ENCODE data around the gene SLC7A7.
A peak's percentile ranks its signal among the peaks of the same experiment; 100 is the strongest.
"Not testable (repeated sequence)": the region's sequence is repeated elsewhere in the genome, so short reads cannot be mapped to it uniquely, and the experiment has no call there.

The SLC7A7 gene

DNA sequence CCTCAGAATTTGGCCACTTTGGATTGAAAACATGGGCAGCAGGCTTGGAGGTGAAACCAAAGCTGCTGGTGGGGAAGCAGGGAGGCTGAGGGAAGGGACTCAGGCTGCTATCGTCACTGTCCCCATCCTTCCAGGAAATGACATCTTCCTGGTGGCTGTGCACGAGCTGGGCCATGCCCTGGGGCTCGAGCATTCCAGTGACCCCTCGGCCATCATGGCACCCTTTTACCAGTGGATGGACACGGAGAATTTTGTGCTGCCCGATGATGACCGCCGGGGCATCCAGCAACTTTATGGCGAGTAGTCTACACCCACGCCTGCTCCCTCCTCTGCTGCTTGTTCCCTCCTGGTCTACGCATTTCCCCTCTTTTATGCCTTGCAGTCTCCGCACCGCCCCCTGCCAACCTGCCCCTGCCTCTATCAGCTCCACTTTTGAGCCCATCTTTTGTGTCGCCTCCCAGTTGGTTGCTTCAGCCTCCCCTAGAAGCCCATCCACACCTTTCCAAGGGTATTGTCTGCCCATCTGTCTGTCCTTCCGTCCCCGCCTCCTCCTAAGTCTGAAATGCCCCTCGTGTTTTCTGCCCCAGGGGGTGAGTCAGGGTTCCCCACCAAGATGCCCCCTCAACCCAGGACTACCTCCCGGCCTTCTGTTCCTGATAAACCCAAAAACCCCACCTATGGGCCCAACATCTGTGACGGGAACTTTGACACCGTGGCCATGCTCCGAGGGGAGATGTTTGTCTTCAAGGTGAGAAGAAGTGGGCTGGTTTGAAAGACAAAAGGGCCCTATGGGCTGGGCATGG lies 28.1 kb upstream of the SLC7A7 start:
- DNase-seq (ENCODE audit: low read depth): no peak

DNA sequence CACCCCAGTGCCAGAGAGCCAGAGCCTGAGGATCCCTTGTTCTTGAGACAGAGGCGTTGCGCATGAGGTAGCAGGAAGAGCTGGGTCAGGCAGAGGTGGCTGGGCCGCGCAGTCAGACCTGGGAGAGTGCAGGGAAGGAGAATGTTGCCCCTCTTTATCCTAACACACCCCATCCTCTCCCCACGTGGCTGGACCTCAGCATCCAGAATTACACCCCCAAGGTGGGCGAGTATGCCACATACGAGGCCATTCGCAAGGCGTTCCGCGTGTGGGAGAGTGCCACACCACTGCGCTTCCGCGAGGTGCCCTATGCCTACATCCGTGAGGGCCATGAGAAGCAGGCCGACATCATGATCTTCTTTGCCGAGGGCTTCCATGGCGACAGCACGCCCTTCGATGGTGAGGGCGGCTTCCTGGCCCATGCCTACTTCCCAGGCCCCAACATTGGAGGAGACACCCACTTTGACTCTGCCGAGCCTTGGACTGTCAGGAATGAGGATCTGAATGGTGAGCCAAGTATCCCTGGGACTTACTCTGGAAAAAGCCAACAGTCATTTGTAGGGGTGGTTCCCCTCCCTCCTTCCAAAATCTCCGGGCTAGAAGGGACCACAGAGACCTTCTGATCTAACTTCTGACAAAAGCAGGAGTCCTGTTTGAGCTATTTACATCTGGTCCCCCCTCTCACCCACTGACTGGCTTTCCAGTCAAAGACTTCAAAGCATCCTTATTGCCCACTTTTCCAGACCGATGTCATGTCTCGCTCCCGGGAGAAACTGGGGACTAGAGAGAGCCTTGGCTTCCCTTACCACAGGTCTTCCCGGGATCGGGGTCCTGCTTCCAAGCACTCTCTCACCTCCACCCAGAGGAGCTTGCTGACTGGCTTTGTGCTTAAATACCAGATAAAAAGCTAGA lies 27.2 kb upstream of the SLC7A7 start:
- DNase-seq (ENCODE audit: low read depth): no peak

DNA sequence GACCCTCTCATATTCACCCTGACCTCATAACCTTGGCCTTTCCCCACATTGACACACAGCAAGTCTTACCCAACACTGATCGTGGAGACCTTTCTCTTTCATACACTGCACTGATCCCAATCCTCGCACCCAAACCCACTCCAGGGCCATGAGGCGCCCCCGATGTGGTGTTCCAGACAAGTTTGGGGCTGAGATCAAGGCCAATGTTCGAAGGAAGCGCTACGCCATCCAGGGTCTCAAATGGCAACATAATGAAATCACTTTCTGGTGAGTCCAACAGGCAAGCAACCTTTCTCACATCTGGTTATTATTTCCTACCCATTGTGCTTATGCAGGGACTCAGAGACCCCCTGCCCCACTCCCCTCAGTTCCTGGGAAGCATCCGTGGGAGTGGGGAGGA lies 26.5 kb upstream of the SLC7A7 start:
- no peak for DNase-seq (ENCODE audit: low read depth)

DNA sequence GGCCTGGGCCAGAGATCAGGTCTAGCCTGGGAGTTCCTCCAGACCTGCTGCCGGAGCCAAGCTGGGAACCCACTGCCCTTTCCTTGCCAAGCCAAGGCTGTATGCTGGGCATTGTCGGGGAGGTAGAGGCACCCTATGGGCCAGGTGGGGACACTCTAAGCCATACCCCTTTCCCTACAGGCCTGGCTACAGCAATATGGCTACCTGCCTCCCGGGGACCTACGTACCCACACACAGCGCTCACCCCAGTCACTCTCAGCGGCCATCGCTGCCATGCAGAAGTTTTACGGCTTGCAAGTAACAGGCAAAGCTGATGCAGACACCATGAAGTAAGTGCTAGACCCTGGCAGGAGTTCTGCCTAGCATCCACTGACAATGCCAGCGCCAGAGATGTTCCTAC lies 26.1 kb upstream of the SLC7A7 start:
- DNase-seq (ENCODE audit: low read depth): no peak

DNA sequence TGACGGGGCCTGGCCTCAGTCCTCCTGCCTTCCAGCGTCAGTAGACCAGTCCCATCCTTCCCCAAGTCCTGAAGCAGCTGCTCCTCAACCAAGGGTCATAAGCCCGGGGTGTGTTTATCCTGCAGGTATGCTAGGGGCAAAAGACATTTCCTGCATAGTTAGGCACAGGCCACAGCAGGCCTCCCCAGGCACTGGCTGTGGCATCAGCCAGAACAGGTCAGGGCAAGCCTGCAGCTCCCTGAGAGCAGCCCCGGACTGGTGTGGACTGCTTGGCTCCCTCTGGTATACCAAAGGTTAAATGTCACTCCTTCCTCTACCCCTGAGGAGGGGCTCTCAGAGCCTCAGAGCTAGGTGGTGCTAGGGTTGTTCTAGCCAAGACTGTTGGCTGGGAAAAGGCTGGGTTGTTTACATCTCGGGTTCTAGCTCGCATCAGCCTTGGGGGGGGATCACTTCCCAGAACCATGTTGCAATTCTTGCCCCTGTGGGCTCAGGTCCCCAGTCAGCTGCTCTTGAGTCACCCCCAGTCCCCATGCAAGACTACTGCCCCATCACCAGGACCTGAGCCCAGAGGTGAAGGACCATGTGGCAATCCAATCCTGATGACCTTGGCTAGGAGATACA lies 24.0 kb upstream of the SLC7A7 start:
- DNase-seq (ENCODE audit: low read depth): no peak

DNA sequence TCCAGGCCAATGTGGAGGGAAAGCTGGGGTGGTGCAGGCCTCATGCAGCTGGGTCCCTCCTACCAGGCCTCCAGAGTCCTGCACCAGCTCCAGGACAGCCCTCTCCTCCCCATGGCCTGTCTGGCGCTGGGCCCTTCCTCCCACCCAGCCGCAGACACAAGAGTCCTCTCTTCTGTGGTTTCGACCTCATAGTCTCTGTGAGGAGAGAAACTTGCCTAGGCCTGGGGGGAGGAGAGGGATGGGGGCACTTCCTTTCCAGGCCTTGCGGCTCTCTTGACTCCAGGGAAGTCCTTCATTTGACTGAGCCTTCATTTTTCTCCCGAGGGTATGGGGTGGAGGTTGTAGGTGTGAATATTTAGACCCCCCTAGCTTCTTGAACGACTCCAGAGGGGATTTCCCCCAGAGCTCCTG lies 23.4 kb upstream of the SLC7A7 start:
- DNase-seq (ENCODE audit: low read depth): no peak

DNA sequence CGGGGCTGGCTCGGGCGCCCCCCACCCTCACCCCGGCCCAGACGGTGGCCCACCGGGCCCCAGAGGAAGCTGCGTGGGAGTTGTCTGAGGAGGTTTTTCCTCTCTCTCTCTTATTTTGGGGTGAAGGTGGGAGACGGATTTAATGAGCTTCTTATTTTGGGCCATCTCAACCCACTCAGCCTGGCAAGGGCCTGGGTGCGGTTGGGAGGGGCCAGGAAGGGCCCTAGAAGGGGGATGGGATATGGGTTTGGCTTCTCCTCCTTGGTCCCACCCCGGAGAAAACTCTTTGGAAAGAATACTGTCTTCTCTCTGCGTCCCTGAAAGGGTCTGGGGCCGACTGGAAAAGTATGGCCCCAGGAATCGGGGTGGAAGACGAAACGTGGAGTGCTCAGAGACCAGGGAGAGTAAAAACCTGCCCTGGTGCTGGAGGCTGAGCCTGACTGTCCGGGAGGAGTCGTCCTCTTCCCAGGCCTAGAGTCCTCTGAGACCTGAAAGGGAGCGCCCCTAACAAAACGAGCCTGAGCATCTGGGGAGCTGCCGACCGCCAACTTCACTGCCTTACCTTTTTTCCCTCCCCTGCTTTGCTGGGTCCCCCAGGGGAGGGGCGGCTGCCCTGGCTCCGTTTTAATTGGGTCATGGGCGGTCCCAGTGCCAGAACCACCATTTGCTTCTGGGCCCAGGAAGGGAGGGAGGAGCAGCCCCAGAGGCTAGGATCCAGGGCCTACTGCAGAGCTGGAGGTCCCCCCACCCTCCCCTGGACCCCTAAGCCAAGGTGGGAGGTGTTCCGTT lies 22.7 kb upstream of the SLC7A7 start:
- DNase-seq (ENCODE audit: low read depth): no peak

DNA sequence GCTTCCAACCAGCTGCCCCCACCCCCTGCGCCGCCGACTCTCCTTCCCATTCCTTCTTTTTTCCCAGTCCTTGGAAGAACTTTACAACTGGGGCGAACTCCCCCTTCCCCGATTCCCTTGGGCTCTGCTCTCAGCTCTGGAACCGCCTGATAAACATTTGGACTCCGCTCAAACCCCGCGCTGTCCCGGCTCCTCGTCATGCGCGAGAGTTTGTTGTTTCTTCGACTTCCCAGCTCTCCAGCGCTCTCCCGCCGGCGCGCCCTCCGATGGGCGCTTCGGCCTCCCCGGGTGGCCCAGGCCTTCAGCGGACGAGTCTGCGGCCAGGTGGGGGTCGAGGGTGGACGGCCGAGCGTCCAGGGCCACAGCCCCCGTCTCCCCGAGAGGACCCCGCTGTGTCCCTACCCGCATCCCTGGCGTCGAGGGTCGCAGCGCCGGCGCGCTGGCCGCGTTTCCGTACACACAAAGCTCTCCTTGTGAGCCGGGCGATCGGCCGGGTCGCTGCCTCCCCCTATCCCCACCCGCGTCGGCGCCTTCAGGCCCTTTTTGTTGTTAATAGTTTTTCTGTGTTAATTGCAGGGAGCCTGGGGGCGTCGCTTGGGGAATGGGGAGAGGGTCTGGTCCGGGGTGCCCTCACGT lies 22.0 kb upstream of the SLC7A7 start:
- no peak for DNase-seq (ENCODE audit: low read depth)

DNA sequence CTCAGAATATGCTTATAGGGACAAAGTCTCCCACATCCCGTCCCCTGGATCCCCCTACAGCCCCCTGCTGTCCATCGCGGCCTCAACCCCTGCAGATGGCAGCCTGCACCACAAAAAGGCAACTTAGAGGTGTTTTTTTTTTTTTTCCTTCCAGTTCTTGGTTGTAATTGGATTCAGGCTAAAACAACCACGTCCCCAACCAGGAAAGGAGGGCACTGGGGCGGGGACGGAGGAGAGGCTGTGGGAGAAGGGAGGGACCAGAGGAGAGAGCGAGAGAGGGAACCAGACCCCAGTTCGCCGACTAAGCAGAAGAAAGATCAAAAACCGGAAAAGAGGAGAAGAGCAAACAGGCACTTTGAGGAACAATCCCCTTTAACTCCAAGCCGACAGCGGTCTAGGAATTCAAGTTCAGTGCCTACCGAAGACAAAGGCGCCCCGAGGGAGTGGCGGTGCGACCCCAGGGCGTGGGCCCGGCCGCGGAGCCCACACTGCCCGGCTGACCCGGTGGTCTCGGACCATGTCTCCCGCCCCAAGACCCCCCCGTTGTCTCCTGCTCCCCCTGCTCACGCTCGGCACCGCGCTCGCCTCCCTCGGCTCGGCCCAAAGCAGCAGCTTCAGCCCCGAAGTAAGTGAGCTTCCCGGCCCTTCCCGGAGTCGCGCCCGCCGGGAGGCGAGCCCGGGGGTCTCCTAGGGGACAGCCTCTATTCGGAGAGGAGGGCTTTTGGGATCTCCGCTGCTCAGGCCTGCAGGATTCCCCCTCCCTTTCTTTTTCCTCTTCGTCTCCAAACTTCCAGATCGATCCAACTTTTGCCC lies 21.3 kb upstream of the SLC7A7 start, which contains the start of gene MMP14:
TSS of gene MMP14 (plus strand) at position 285 of the 813 bp plus-strand sequence. CDS start at position 518, 233 bp downstream.
- DNase-seq (ENCODE audit: low read depth): peak; percentile 76

DNA sequence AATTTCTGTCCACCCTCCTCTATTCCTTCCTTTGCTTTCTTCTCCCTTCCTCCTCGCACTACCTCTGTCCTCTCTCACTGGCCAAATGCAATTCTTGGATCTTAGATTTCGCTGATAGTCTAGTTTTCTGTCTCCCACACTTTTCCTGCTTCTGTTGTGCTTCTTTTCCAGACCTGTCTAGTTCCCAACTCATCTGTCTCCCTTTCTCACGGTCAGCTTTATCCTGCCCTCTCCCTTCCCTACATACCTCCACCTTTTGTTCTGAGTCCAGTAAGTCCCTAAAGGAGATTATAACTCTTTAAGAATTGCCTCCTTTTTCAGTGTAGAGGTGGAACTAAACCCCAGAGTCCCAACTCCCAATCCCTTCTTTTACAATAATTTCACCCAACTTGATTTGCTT lies 20.3 kb upstream of the SLC7A7 start:
- no peak for DNase-seq (ENCODE audit: low read depth)

DNA sequence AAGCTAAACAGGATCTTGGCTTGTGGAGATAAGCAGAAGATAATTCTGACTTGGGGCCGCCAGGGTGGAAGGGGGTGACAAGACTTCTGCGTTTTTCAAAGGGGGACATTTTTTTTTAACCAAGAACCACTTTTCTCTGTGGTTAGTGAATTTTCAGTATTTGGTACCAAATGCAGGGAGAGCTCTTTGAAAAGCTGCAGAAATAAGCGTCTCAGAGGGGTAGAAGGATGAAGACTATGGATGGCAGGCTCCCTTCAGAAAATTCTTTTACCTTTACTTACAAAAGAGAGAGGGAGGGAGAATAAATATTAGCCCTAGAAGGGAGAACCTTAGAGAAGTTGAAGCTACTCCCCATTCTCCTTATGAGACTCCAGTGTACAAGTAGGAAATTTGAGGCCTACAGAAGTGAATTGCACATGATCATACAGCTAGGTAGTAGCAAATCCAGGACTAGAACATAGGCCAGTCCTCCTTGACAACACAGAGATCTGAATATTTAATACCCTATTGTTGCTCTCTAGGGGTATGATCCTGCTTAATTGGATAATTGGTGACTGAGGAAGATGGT lies 15.3 kb upstream of the SLC7A7 start:
- no peak for DNase-seq (ENCODE audit: low read depth)

DNA sequence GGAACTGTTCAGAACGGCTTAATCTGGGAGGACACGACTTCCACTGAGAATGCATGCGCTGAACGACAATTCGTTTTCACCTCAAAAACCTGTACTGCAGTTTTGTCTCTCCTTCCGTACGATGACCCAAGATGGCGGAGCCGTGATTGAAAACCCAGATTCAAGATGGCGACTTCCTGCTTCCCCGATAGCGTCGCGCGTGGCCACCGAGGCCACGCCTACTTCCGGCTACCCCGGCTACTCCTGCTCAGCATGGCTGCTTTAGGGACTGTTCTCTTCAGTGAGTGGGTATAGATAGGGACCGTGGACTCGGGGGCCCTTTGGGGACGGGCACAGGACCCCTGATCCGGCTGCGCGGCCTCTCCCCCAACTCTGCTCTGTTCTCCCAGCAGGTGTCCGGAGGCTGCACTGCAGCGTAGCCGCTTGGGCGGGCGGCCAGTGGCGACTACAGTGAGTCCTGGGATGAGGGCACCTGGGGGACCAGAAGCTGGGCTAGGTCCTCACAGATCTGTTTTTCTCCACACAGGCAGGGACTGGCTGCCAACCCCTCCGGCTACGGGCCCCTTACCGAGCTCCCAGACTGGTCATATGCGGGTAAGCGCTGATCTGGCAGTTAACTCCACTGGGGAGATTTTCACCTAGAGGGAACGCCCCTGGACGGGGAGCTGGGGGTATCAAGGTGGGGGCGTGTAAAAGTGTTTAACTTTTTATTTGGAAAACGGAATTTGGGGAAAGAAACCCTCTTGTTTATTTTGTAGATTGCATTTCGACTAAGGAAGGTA lies 14.6 kb upstream of the SLC7A7 start, which contains the start of gene MRPL52:
TSS of gene MRPL52 (plus strand) at position 227 of the 782 bp plus-strand sequence. CDS start at position 253, 26 bp downstream.
- peak; percentile 45 for DNase-seq (ENCODE audit: low read depth)

DNA sequence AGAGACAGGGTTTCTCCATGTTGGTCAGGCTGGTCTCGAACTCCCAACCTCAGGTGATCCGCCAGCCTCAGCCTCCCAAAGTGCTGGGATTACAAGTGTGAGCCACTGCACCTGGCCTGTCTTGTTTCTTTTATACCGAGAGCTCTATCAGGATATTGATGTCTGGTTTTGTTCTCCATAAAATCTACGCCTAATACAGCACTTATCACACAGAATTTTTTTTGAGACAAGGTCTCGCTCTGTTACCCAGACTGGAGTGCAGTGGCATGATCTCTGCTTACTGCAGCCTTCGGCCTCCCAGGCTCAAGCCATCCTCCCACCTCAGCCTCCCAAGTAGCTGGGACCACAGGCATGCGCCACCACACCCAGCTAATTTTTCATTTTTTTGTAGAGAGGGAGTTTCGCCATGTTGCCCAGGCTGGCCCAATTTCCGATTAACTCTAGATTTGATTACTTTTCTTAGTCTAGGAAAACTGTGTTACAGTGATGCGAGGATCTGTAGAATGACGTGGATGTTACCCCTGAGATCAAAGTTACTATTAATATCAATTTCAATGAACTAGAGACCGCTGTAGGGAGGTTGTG lies 13.9 kb upstream of the SLC7A7 start:
- DNase-seq (ENCODE audit: low read depth): not testable (repeated sequence)

DNA sequence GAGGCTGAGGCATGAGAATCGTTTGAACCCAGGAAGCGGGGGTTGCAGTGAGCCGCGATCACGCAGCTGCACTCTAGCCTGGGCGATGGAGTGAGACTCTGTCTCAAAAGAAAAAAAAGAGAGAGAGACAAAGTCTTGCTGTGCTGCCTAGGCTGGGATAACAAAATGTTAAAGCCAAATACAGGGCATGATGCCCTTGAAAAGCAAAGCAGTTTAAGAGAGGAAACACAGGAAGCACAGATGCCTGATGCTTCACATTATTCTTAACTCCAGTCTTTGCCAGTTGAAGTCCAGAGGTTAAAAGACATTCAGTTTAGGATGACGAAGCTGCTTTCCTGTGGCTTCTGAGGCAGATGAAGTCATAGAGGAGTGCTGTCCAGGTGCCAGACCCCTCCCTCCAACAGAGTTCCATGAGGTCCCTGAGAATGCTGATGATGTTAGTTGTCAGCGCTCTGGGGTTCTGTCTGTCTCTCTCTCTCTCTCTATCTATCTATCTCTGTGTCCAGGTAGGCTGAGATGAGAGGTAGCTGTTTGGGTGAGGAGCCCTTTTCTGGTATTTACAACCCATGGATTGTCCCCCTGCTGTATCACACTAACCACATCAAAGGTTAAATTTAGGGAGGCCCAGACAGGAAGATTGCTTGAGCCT lies 9.6 kb upstream of the SLC7A7 start:
- DNase-seq (ENCODE audit: low read depth): peak; percentile 80

DNA sequence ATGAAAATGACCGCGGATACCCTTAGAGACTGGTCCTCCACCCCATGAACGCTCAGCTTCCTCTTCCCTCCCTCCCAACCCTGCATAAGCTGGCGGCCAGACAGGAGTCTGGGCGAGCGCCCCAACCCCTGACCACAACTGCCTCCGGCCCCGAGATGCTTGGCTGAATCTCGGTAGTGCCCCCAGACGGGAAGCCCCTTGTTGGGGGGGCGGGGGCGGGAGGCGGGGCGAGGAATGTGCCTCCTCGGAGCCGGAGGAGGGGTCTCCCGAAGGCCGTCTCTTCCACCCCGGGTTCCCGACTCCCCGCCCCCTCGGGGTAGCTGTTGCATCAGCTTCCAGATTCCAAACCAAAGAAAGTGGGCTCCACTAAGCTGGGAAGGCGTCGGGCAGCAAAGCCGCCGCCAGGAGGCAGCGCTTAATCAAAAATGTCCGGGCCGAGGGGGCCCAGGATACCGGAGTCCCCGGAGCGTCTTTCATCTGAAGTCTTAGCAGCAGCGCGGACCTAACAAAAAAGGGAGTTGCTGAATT lies 7.4 kb upstream of the SLC7A7 start:
- DNase-seq (ENCODE audit: low read depth): peak; percentile 53

DNA sequence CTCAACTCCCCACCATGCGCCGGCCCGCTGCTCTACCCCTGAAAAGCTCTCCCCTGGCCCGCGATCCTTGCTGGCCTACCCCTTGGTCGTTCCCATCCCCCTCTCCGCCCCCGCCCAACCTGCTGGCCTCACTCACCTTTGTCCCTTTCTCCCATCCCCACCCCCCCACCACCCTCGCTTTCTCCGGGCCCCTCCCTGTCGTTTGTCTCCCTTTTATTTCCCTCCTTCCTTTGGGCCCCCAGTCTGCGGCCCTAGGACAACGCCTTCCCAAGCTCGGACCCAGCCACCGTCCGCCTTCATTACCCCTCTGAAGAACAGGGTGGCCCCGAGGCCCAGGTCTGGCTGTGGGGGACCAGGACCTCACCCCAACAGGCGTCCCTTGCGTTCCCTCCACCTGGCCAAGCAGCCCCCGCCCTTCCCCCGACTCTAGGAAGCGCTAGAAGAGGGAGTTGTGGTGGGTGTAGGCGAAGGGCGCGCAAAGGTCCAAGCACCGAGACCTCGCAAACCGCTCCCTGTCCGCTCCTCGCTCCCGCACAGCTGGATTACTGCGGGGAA lies 6.9 kb upstream of the SLC7A7 start:
- no peak for DNase-seq (ENCODE audit: low read depth)

DNA sequence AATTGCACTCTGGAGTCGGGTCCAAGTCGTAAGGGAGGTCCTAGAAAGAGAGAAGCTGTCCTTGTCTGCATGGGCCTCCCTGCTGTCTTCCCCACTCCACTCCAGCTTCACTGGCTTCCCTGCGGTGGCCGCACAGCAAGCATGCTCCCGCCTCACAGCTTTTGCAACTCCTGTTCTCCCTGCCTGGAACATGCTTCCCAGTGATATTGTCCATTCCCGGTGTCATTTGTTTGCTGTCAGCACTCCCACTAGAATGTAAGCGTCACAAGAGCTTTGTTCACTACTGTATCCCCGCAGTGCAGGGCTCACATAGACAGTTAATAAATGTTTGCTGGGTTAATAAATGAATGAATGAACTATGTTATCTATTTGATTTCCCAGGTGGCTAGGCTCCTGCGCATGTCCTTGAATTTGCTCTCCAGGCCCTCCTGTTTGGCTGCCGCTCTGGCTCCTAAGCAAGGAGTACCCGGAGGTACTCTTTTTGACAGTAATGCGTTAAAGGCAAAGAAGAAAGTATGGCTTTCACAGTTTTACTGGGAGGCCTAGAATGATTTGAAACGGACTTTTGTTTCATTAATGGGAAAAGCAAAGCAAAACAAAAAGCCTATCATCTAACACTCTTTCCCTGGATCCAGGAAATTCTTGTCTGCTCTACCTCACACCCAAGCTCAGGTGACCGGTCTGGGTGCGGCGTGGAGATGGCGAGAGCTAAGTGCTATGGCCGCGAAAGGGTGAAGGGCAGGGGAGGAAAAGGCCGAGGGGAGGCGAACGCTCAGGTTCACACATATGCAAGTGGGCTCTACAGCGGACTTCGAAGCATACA lies 6.2 kb upstream of the SLC7A7 start:
- DNase-seq (ENCODE audit: low read depth): no peak
